LNCAP (cell line): Measurements from ENCODE around the gene CMTM1.

Source experiments
- CTCF ChIP-seq: fragments of 450-650 bp; IDR thresholded peaks from 2 replicates; pipeline ENCODE4 v1.5.1; 2017; ENCODE audit warnings: mild to moderate bottlenecking

The CMTM1 gene

GRCh38 chr16:66521252-66521713 is 45.0 kb upstream of the CMTM1 start:
- TF ChIP-seq CTCF = no peak

GRCh38 chr16:66521951-66522771 is 44.1 kb upstream of the CMTM1 start:
- TF ChIP-seq CTCF = no peak

GRCh38 chr16:66522816-66523590 is 43.2 kb upstream of the CMTM1 start:
- TF ChIP-seq CTCF = no peak

- TF ChIP-seq CTCF = no peak
Measured at GRCh38 chr16:66523861-66524354, 42.3 kb upstream of the CMTM1 start.

GRCh38 chr16:66524601-66525164 is 41.6 kb upstream of the CMTM1 start:
- no peak for TF ChIP-seq CTCF

- no peak for TF ChIP-seq CTCF
Measured at GRCh38 chr16:66525396-66526180, 40.7 kb upstream of the CMTM1 start.

- no peak for TF ChIP-seq CTCF
Measured at GRCh38 chr16:66528294-66528693, 37.9 kb upstream of the CMTM1 start.
